Lower lobe of right lung (tissue), 2 donors: ENCODE measurements around the gene FXYD5. TPM values are rescaled to one million over a fixed set of nuclear protein-coding genes. Genes with fewer than 3 reads are reported as not detected.

Source experiments
- ATAC-seq, 2 donors: fragments of 200-7000 bp; cut with Tn5 transposase; one replicate each; pipeline ENCODE4 v1.9.1; 2020 to 2022; ENCODE audit warnings: mild to moderate bottlenecking in 2 of 2, moderate library complexity in 2 of 2
- DNase-seq: peaks from one replicate; pipeline ENCODE4 v3.0.0-alpha.2; 2020
- H3K27ac ChIP-seq: fragments of 200-600 bp; one replicate; pipeline ENCODE4 v1.8.0; 2022
- H3K27me3 ChIP-seq: fragments of 200-600 bp; one replicate; pipeline ENCODE4 v1.8.0; 2022; ENCODE audit warnings: low read depth
- H3K36me3 ChIP-seq: fragments of 200-600 bp; one replicate; pipeline ENCODE4 v1.8.0; 2022; ENCODE audit warnings: mild to moderate bottlenecking
- H3K4me1 ChIP-seq: fragments of 200-600 bp; one replicate; pipeline ENCODE4 v1.8.0; 2022
- H3K4me3 ChIP-seq: fragments of 200-600 bp; one replicate; pipeline ENCODE4 v1.8.0; 2022; ENCODE audit warnings: mild to moderate bottlenecking
- H3K9me3 ChIP-seq: fragments of 200-600 bp; one replicate; pipeline ENCODE4 v1.8.0; 2022
- intact Hi-C: fragments of 100-400 bp; cut with DNase I; formaldehyde crosslinking; loops from one replicate; pipeline ENCODE4 v1.11.0; 2022
- total RNA-seq: library from RNA; stranded (reverse); fragmentation: NEBNext Ultra II Directional; extraction: Animal tissue kit (Norgen Biotek cat#: 25700); gene quantifications from one replicate; pipeline ENCODE4 v1.2.1, GENCODE V29; 2021
- TF ChIP-seq, protein P1 (sequence below): fragments of 200-600 bp; IDR thresholded peaks from one replicate; pipeline ENCODE4 v1.8.0; 2022; ENCODE audit warnings: antibody characterized with exemption, mild to moderate bottlenecking
- donor health status: DM: no; HTN: yes; CAD: no; lungs with severe emphysema.

The FXYD5 gene
- total RNA-seq, 1 donor from 2014 or later, result 152 TPM

DNA sequence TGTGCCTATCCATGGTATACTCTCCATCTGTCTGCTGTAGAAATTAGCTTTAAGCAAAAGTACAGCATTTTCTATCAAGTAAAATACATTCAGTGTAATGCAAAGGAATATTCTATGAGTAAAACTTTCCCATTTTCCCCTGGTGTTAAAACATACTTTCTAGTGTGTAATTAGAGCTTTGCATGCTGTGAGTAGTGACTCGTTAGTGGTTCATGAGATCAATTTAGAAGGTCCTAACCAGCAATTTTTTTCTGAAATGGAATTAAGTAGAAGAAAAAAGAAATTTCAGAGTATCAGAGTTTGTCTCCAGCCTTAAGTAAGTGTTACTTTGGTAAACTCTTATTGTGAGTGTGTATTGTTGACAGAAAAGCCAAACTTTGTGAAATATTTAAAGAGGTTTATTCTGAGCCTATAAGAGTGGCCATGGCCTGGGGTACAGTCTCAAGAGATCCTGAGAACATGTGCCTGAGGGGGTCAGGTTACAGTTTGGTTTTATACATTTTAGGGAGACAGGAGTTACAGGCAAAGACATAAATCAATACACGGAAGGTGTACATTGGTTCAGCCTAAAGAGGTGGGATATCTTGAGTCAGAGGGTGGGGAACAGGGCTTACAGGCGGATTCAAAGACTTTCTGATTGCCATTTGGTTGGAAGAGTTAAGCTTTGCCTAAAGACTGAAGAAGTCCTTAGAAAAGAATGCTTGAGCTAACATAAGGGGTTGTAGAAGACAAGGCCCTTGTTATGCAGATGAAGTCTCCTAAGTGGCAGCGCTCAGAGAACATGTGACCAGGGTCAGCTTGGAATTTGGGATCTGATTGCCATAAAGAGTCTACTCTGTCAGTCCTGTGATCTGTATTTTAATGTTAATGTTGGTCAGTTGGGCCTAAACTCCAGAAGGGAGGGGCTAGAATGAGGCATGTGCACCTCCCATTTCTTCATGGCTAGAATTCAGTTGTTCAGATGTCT is 48.5 kb downstream of the FXYD5 start:
- TF ChIP-seq, protein P1, sequence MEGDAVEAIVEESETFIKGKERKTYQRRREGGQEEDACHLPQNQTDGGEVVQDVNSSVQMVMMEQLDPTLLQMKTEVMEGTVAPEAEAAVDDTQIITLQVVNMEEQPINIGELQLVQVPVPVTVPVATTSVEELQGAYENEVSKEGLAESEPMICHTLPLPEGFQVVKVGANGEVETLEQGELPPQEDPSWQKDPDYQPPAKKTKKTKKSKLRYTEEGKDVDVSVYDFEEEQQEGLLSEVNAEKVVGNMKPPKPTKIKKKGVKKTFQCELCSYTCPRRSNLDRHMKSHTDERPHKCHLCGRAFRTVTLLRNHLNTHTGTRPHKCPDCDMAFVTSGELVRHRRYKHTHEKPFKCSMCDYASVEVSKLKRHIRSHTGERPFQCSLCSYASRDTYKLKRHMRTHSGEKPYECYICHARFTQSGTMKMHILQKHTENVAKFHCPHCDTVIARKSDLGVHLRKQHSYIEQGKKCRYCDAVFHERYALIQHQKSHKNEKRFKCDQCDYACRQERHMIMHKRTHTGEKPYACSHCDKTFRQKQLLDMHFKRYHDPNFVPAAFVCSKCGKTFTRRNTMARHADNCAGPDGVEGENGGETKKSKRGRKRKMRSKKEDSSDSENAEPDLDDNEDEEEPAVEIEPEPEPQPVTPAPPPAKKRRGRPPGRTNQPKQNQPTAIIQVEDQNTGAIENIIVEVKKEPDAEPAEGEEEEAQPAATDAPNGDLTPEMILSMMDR, result no peak
- ATAC-seq (peak; percentile 26 to 48), DNase-seq (no peak)
- no peak overlapping the region for H3K4me3 ChIP-seq
- no peak overlapping the region for H3K27ac ChIP-seq
- intact Hi-C loops, result no loop called here
- H3K36me3 ChIP-seq, result no peaks in the 10 kb centered on the region
- H3K9me3 ChIP-seq, result no peaks in the 10 kb centered on the region
- H3K4me1 ChIP-seq, result peaks cover 25% of the 10 kb centered on the region
- H3K27me3 ChIP-seq, result no peaks in the 10 kb centered on the region

DNA sequence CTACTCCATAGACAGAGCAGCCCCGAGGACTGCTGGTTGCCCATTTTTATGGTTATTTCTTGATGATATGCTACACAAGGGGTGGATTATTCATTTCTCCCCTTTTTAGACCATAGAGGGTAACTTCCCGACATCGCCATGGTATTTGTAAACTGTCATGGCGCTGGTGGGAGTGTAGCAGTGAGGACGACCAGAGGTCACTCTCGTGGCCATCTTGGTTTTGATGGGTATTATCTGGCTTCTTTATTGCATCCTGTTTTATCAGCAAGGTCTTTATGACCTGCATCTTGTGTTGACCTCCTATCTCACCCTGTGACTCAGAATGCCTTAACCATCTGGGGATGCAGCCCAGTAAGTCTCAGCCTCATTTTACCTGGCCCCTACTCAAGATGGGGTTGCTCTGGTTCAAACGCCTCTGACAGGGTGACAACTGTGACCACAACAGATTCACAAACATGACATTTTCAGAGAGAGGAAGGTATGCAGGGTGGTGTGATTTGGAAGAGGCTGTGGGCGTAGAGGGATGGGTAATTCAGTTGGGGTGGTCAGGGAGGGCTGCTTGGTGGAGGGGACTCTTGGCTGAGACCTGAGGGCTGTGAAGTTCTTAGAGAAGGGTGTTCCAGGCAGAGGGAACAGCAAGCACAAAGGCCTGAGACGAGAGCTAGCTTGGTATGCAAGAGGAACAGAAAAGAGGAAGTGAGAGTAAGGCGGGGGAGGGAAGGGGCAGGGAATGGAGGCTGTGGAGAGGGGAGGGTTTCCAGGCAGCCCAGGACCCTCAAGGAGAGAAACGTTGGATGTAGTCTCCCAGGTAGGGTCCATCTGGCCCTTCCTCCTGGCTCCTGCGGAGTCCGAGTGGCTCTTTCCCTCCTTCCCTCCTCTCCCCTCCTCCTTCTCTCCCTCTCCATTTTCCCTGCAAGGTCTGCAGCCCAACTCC is 50.5 kb downstream of the FXYD5 start:
- H3K27ac ChIP-seq, result peak overlapping the region; percentile 46
- no peak for DNase-seq
- intact Hi-C loops, result no loop called here

DNA sequence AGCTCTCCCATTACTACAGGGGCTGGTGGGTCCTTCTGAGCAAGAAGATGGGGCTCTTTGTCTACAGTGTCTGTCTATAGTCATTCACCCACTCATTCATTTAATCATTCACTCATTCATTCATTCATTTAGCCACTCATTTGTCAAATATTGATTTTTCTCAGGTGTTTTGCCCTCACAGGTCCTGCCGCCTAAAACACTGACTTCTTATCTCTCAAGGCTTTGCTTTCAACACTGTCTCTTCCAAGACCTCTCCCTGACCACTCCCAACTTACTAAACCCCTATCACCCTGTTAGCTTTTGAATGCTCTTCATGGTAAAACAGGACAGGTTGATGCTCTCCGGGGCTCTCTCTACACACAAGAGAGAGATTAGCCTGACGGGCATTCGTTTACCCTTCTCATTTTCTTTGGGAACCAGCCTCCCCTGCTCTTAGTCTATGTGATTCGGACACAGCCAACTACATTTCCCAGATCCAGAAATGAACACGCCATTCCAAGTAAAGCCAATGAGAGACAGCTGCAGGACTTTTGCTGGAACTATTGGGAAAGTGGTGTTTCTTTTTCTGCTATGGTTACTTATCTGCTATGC is 51.3 kb downstream of the FXYD5 start:
- no peaks in the 10 kb centered on the region for H3K27me3 ChIP-seq
- peaks cover 25% of the 10 kb centered on the region for H3K4me1 ChIP-seq
- intact Hi-C loops, result no loop called here
- DNase-seq (no peak), ATAC-seq (no peak)
- TF ChIP-seq, protein P1, result no peak
- no peaks in the 10 kb centered on the region for H3K36me3 ChIP-seq
- H3K4me3 ChIP-seq, result no peak overlapping the region
- no peaks in the 10 kb centered on the region for H3K9me3 ChIP-seq
- peak overlapping the region; percentile 46 for H3K27ac ChIP-seq

More for the DNA sequence above, 50.5 kb downstream of the FXYD5 start:
- Histone ChIP-seq H3K27me3 (no peaks in the 10 kb centered on the region), H3K9me3 (no peaks in the 10 kb centered on the region), H3K4me1 (peaks cover 25% of the 10 kb centered on the region), H3K4me3 (no peak overlapping the region), H3K36me3 (no peaks in the 10 kb centered on the region)
- TF ChIP-seq, protein P1, result no peak
- ATAC-seq, result peak; percentile 71 to 79

DNA sequence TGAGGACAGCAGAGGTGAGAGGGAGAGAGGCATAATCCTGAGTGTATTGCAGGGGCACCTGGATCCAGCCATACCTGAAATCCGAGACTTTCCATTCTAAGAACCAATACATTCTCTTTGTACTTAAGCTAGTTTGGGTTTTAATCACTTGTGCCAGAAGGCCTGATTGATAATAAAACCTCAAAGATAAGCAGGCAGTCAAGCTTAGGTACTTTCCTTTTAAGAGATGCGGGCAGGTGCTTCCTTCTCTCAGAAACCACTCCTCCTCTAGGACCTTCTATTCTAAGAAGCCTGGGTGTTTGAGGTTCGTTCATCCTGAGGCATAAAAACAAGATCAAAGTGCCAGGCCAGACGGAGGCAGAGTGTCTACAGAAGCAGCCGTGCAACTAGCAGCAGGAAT is 51.8 kb downstream of the FXYD5 start:
- H3K27ac ChIP-seq, result peak overlapping the region; percentile 46
- DNase-seq, result no peak
- TF ChIP-seq, protein P1, result no peak

DNA sequence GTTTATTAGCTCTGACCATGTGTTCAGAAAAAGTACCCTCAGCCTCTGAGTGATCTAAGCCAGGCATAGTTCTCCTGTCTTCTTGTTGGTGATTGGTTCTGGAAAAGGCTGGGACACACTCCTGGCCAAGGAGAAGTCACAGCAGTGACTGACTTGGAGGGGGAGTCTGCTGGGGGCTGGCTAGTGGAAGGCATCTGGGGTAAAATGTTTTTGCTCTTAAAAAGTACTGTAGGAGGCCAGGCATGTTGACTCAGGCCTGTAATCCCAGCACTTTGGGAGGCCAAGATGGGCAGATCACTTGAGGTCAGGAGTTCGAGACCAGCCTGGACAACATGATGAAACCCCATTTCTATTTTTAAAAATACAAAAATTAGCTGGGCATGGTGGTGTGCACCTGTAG is 52.3 kb downstream of the FXYD5 start:
- DNase-seq, result no peak
- Histone ChIP-seq H3K27me3 (no peaks in the 10 kb centered on the region), H3K9me3 (no peaks in the 10 kb centered on the region), H3K27ac (no peak overlapping the region), H3K4me3 (no peak overlapping the region), H3K36me3 (no peaks in the 10 kb centered on the region), H3K4me1 (peaks cover 35% of the 10 kb centered on the region)
- TF ChIP-seq, protein P1, result no peak
- ATAC-seq, result no peak
- intact Hi-C loops, result no loop called here

More for the DNA sequence above, 51.8 kb downstream of the FXYD5 start:
- peaks cover 31% of the 10 kb centered on the region for H3K4me1 ChIP-seq
- H3K27me3 ChIP-seq, result no peaks in the 10 kb centered on the region
- no peaks in the 10 kb centered on the region for H3K9me3 ChIP-seq
- ATAC-seq, result no peak
- intact Hi-C loops, result no loop called here
- no peaks in the 10 kb centered on the region for H3K36me3 ChIP-seq
- no peak overlapping the region for H3K4me3 ChIP-seq
